22Rv1 (cell line): ENCODE measurements around the gene SLC27A1.

Experiments used
- ZFX ChIP-seq: fragments of 450-650 bp; IDR thresholded peaks from 2 replicates; pipeline ENCODE4 v1.6.1; 2017; ENCODE audit warnings: antibody characterized with exemption, borderline replicate concordance
- TF ChIP-seq, protein P1 (sequence below): fragments of 450-650 bp; IDR thresholded peaks from 2 replicates; pipeline ENCODE4 v1.5.1; 2017; ENCODE audit warnings: mild to moderate bottlenecking

GRCh38 chr19:17481986-17482385 lies 11.7 kb downstream of the SLC27A1 start:
- TF ChIP-seq, protein P1, sequence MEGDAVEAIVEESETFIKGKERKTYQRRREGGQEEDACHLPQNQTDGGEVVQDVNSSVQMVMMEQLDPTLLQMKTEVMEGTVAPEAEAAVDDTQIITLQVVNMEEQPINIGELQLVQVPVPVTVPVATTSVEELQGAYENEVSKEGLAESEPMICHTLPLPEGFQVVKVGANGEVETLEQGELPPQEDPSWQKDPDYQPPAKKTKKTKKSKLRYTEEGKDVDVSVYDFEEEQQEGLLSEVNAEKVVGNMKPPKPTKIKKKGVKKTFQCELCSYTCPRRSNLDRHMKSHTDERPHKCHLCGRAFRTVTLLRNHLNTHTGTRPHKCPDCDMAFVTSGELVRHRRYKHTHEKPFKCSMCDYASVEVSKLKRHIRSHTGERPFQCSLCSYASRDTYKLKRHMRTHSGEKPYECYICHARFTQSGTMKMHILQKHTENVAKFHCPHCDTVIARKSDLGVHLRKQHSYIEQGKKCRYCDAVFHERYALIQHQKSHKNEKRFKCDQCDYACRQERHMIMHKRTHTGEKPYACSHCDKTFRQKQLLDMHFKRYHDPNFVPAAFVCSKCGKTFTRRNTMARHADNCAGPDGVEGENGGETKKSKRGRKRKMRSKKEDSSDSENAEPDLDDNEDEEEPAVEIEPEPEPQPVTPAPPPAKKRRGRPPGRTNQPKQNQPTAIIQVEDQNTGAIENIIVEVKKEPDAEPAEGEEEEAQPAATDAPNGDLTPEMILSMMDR, result no peak
- no peak for TF ChIP-seq ZFX
